ENCODE measurements around the gene SPATA21. TPM values are rescaled to one million over a fixed set of nuclear protein-coding genes. Genes with fewer than 3 reads are reported as not detected.

Gene SPATA21
- total and polyA plus RNA-seq, 10 of the 15 experiments (the other 5 are each of a cell fraction or from before 2014, with no cell fraction given) = 0.05 to 1.1 (median 0.24) TPM; not detected in 1

GRCh38 chr1:16351994-16352841 lies 85.0 kb downstream of the SPATA21 start, which contains the start of gene FBXO42 (continued):
- peak; percentile 64; the same call in 1 of the 2 replicates for TF ChIP-seq CREM (IDR thresholded peaks at IDR 0.05; ENCODE audit: low read depth)
- peak; percentile 76; the same call in 1 of the 2 replicates for TF ChIP-seq NKRF (conservative IDR thresholded peaks at IDR 0.05)
- TF ChIP-seq SREBF2 (IDR thresholded peaks at IDR 0.05; ENCODE audit: low read length) = no peak
- no peak for TF ChIP-seq FOXK2 (IDR thresholded peaks at IDR 0.05)
- TF ChIP-seq SPI1 (IDR thresholded peaks at IDR 0.05; ENCODE audit: borderline replicate concordance, insufficient read depth, low read depth, low read length) = no peak
- TF ChIP-seq SP1 (IDR thresholded peaks at IDR 0.05; ENCODE audit: low read depth, low read length) = peak; percentile 25
- TF ChIP-seq TAF1 (IDR thresholded peaks at IDR 0.05; ENCODE audit: borderline replicate concordance, low read depth, low read length) = peak; percentile 81; the same call in 1 of the 2 replicates
- TF ChIP-seq BHLHE40 (IDR thresholded peaks at IDR 0.05; ENCODE audit: borderline replicate concordance in 1 of 2, low read depth in 2 of 2, low read length in 1 of 2) = peak in 1 of 2 experiments; percentile 76; a peak in 2 of 4 replicates
- peak; percentile 75 for TF ChIP-seq GATAD2B (conservative IDR thresholded peaks at IDR 0.05; ENCODE audit: low read depth)
- peak; percentile 82 for TF ChIP-seq CREB1 (IDR thresholded peaks at IDR 0.05; ENCODE audit: low read depth)
- peak; percentile 91 for TF ChIP-seq IKZF1 (conservative IDR thresholded peaks at IDR 0.05)
- TF ChIP-seq RB1 (IDR thresholded peaks at IDR 0.05; ENCODE audit: borderline replicate concordance) = peak; percentile 83; the same call in 1 of the 2 replicates
- no peak for TF ChIP-seq ZZZ3 (IDR thresholded peaks at IDR 0.05; ENCODE audit: control insufficient read depth, insufficient read length, low read depth)
- no peak for TF ChIP-seq ZBED1 (IDR thresholded peaks at IDR 0.05; ENCODE audit: borderline replicate concordance)
- TF ChIP-seq POLR2AphosphoS5 (IDR thresholded peaks at IDR 0.05; ENCODE audit: low read length) = peak; percentile 91
- TF ChIP-seq IKZF2 (IDR thresholded peaks at IDR 0.05) = 0 out of 4 replicates have a peak, but pooled peaks of 1 of the 2 experiments have one; percentile 50
- peak; percentile 88 for TF ChIP-seq SMARCA5 (IDR thresholded peaks at IDR 0.05)
- TF ChIP-seq NR2F1 (conservative IDR thresholded peaks at IDR 0.05) = peak; percentile 62
- 0 out of 2 replicates have a peak, but pooled peaks have one; percentile 64 for TF ChIP-seq ZNF217 (IDR thresholded peaks at IDR 0.05)
- TF ChIP-seq ETV6 (conservative IDR thresholded peaks at IDR 0.05 in 1 of 2, IDR thresholded peaks at IDR 0.05 in 1 of 2; ENCODE audit: borderline replicate concordance in 1 of 2, low read depth in 1 of 2) = no peak
- peak; percentile 5; the same call in 1 of the 2 replicates for TF ChIP-seq ZSCAN29 (IDR thresholded peaks at IDR 0.05)
- peak; percentile 73; the same call in 1 of the 2 replicates for TF ChIP-seq TCF3 (IDR thresholded peaks at IDR 0.05; ENCODE audit: borderline replicate concordance, insufficient read depth, low read depth, low read length)
- TF ChIP-seq ZNF24 (IDR thresholded peaks at IDR 0.05) = peak; percentile 32; the same call in 1 of the 2 replicates
- no peak; the same call in 1 of the 2 replicates for TF ChIP-seq RFX5 (IDR thresholded peaks at IDR 0.05; ENCODE audit: low read depth, low read length)
- peak; percentile 22; the same call in 1 of the 2 replicates for TF ChIP-seq ATF7 (IDR thresholded peaks at IDR 0.05; ENCODE audit: low read depth)
- peak; percentile 33 to 52 (median 41) for TF ChIP-seq CTCF (IDR thresholded peaks at IDR 0.05 in 2 of 3, conservative IDR thresholded peaks at IDR 0.05 in 1 of 3; ENCODE audit: control insufficient read depth in 2 of 3, extremely low read depth in 1 of 3, insufficient read depth in 1 of 3, low read depth in 3 of 3, low read length in 3 of 3)
- peak; percentile 75 for TF ChIP-seq MXI1 (IDR thresholded peaks at IDR 0.05; ENCODE audit: low read depth, low read length)
- TF ChIP-seq NFYB (IDR thresholded peaks at IDR 0.05; ENCODE audit: insufficient read depth, low read depth, low read length) = no peak

Measured in GM12878 (cell line).